ENCODE measurements around the gene NEK11. TPM values are rescaled to one million over a fixed set of nuclear protein-coding genes. Genes with fewer than 3 reads are reported as not detected.
A peak's percentile ranks its signal among the peaks of the same experiment; 100 is the strongest.
"Not testable (repeated sequence)": the region's sequence is repeated elsewhere in the genome, so short reads cannot be mapped to it uniquely, and the experiment has no call there.

NEK11 gene
- total RNA-seq, 4 donors from 2014 or later = 14.8 to 34.0 (median 28.2) TPM

DNA sequence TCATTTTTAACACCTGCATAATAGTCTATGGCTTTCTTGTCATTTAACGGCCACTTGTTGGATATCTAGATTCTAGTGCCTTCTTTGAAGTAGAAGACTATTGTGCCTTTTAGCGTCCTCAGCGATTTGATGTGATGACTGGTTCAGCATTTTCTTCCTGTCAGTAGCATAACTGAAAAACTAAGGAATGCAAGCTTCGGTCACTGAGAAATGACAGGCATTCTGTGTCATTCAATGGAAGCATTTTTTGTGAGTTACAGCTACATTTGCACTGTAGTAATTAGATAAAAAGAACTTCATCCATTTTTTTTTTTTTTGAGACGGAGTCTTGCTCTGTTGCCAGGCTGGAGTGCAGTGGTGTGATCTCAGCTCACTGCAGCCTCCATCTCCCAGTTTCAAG is 10.3 kb downstream of the NEK11 start:
- no peaks in the 10 kb centered on the region for H3K27me3 ChIP-seq
- peaks cover 13 to 14% of the 10 kb centered on the region in 2 donors for H3K4me1 ChIP-seq
- no peak for DNase-seq
- H3K36me3 ChIP-seq = no peaks in the 10 kb centered on the region
- H3K27ac ChIP-seq = no peak overlapping the region
- H3K4me3 ChIP-seq (replicated peaks in 1 of 3) = no peak overlapping the region
- no peaks in the 10 kb centered on the region for H3K9me3 ChIP-seq
- intact Hi-C loops (cut with DNase I) = no loop called here
- 79 to 83% methylated on average over 5 of the region's 5 CpGs for WGBS, 2 donors
- no peak for TF ChIP-seq POLR2A (IDR thresholded peaks at IDR 0.05)
- TF ChIP-seq, protein P1, sequence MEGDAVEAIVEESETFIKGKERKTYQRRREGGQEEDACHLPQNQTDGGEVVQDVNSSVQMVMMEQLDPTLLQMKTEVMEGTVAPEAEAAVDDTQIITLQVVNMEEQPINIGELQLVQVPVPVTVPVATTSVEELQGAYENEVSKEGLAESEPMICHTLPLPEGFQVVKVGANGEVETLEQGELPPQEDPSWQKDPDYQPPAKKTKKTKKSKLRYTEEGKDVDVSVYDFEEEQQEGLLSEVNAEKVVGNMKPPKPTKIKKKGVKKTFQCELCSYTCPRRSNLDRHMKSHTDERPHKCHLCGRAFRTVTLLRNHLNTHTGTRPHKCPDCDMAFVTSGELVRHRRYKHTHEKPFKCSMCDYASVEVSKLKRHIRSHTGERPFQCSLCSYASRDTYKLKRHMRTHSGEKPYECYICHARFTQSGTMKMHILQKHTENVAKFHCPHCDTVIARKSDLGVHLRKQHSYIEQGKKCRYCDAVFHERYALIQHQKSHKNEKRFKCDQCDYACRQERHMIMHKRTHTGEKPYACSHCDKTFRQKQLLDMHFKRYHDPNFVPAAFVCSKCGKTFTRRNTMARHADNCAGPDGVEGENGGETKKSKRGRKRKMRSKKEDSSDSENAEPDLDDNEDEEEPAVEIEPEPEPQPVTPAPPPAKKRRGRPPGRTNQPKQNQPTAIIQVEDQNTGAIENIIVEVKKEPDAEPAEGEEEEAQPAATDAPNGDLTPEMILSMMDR (IDR thresholded peaks at IDR 0.05) = no peak

DNA sequence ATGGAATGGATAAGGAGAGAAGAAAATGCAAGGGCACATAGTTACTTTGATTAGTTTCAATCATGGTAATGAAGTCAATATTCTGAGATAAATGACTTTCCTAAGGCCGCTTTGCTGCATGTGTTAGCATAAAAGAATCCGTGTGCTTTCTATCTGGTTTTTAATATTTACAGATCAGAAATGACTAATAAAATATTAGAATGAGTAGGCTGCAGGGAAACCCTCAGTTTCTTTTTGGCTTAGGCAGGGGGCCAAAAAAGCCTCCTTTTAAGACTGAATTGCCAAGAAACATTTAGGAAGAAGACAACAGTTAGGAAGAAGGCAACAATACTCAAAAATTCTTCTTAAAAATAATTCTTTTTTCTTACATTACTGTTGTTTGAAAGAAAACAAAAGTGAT is 11.6 kb downstream of the NEK11 start:
- Histone ChIP-seq H3K27ac (no peak overlapping the region), H3K36me3 (no peaks in the 10 kb centered on the region), H3K27me3 (no peaks in the 10 kb centered on the region), H3K9me3 (no peaks in the 10 kb centered on the region), H3K4me3 (replicated peaks in 1 of 3) (no peak overlapping the region), H3K4me1 (peaks cover 13 to 20% of the 10 kb centered on the region in 2 donors)
- intact Hi-C loops (cut with DNase I) = no loop called here
- DNase-seq = no peak
- 70 to 76% methylated on average over 2 of the region's 2 CpGs for WGBS, 2 donors
- TF ChIP-seq, protein P1 (IDR thresholded peaks at IDR 0.05) = no peak
- no peak for TF ChIP-seq POLR2A (IDR thresholded peaks at IDR 0.05)

DNA sequence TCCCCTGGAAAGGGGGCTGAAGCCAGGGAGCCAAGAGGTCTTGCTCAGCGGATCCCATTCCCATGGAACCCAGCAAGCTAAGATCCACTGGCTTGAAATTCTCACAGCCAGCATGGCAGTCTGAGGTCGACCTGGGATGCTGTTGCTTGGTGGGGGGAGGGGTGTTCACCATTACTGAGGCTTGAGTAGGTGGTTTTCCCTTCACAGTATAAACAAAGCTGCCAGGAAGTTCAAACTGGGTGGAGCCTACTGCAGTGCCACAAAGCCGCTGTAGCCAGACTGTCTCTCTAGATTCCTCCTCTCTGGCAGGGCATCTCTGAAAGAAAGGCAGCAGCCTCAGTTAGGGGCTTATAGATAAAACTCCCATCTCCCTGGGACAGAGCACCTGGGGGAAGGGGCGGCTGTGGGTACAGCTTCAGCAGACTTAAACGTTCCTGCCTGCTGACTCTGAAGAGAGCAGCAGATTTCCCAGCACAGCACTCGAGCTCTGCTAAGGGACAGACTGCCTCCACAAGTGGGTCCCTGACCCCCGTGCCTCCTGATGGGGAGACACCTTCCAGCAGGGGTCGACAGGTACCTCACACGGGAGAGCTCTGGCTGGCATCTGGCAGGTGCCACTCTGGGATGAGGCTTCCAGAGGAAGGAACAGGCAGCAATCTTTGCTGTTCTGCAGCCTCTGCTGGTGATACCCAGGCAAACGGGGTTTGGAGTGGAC is 15.8 kb downstream of the NEK11 start:
- 53 to 69% methylated on average over 10 of the region's 10 CpGs for WGBS, 2 donors
- H3K4me3 ChIP-seq (replicated peaks in 1 of 3); intact Hi-C loops (cut with DNase I); H3K27me3 ChIP-seq; H3K9me3 ChIP-seq; H3K4me1 ChIP-seq; H3K36me3 ChIP-seq; H3K27ac ChIP-seq: not testable (repeated sequence)
- DNase-seq = peak in 1 of 2 donors; percentile 15

DNA sequence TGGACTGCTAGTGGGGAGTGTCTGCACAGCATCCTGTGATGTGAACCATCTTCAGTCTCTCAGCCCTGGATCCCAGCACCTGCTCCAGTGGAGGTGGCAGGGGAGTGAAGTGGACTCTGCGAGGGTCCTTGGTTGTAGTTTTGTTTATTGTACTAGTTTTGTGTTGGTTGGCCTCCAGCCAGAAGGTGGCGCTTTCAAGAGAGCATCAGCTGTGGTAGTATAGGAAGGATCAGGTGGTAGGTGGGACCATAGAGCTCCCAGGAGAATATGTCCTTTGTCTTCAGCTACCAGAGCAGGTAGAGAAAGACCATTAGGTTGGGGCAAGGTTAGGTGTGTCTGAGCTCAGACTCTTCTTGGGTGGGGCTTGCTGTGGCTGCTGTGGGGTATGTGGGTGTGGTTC is 20.9 kb downstream of the NEK11 start:
- intact Hi-C loops (cut with DNase I) = no loop called here
- TF ChIP-seq, protein P1 (IDR thresholded peaks at IDR 0.05) = no peak
- TF ChIP-seq POLR2A (IDR thresholded peaks at IDR 0.05) = no peak

DNA sequence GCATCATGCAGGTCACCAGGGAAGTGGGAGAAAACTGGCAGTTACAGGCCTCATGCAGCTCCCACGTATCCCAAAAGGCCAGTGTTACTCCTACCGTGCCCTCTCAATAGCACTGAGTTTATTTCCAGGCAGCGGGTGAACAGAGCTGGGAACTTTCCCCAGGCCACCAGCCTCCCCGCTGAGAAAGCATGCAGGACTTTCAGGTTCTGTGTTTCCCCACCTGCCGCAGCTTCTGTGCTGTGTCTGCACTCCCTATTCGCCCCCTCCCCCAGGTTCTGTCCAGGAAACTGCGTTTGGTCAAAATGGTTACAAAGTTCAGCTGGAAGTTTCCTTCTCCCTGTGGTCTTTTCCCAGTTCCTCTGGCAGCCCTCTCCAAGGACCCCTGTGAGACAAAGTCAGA is 21.4 kb downstream of the NEK11 start:
- Histone ChIP-seq H3K27me3 (no peaks in the 10 kb centered on the region), H3K4me1 (no peaks in the 10 kb centered on the region), H3K9me3 (no peaks in the 10 kb centered on the region), H3K27ac (no peak overlapping the region), H3K4me3 (replicated peaks in 1 of 3) (no peak overlapping the region), H3K36me3 (no peaks in the 10 kb centered on the region)
- DNase-seq = no peak
- intact Hi-C loops (cut with DNase I) = no loop called here
- 86 to 94% methylated on average over 7 of the region's 7 CpGs for WGBS, 2 donors
- TF ChIP-seq, protein P1 (IDR thresholded peaks at IDR 0.05) = no peak
- TF ChIP-seq POLR2A (IDR thresholded peaks at IDR 0.05) = no peak

More for the DNA sequence above, 20.9 kb downstream of the NEK11 start:
- Histone ChIP-seq H3K4me1 (peaks cover 0 to 2% of the 10 kb centered on the region in 2 donors), H3K27me3 (no peaks in the 10 kb centered on the region), H3K9me3 (no peaks in the 10 kb centered on the region), H3K4me3 (replicated peaks in 1 of 3) (no peak overlapping the region), H3K27ac (no peak overlapping the region), H3K36me3 (no peaks in the 10 kb centered on the region)
- 57 to 60% methylated on average over 2 of the region's 2 CpGs for WGBS, 2 donors
- no peak for DNase-seq

Data from thyroid gland (tissue), 4 donors.